A673 (cell line): Measurements from ENCODE around the gene AXL.

Experiments used
- EZH2 ChIP-seq: fragments of 200-600 bp; sonication (generic); IDR thresholded peaks from 2 replicates; pipeline ENCODE4 v1.6.1; 2017; ENCODE audit warnings: borderline replicate concordance, low read depth, mild to moderate bottlenecking, mixed read lengths, antibody characterized with exemption, low read length; ENCODE audit not compliant: poor library complexity, severe bottlenecking
- TF ChIP-seq, protein P1 (sequence below): fragments of 300-800, 200-600 bp; sonication (generic); conservative IDR thresholded peaks from 2 replicates; pipeline ENCODE4 v1.5.1; 2017; ENCODE audit warnings: low read depth, mild to moderate bottlenecking, antibody characterized with exemption, low read length, moderate library complexity, mixed read lengths

DNA sequence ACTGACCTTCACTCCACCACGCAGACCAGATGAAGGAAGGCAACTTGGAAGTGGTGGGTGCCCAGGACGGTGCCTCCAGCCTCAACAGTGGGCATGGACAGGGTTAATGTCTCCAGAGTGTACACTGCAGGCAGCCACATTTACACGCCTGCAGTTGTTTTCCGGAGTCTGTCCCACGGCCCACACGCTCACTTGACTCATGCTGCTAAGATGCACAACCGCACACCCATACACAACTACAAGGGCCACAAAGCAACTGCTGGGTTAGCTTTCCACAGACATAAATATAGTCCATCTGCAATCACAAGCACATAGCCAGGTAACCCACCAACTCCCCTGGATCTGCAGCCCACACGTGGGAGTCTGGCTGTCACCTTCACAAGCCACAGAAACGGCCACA, 12.6 kb upstream of the AXL start:
- TF ChIP-seq, protein P1, sequence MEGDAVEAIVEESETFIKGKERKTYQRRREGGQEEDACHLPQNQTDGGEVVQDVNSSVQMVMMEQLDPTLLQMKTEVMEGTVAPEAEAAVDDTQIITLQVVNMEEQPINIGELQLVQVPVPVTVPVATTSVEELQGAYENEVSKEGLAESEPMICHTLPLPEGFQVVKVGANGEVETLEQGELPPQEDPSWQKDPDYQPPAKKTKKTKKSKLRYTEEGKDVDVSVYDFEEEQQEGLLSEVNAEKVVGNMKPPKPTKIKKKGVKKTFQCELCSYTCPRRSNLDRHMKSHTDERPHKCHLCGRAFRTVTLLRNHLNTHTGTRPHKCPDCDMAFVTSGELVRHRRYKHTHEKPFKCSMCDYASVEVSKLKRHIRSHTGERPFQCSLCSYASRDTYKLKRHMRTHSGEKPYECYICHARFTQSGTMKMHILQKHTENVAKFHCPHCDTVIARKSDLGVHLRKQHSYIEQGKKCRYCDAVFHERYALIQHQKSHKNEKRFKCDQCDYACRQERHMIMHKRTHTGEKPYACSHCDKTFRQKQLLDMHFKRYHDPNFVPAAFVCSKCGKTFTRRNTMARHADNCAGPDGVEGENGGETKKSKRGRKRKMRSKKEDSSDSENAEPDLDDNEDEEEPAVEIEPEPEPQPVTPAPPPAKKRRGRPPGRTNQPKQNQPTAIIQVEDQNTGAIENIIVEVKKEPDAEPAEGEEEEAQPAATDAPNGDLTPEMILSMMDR: no peak
- no peak for TF ChIP-seq EZH2
